Sigmoid colon (tissue), 4 donors: ENCODE data around the gene GREM2.

Experiments
- POLR2AphosphoS5 ChIP-seq, 4 donors: sonication (generic); formaldehyde crosslinking; IDR thresholded peaks; one replicate each; pipeline ENCODE4 v1.6.1; 2017; ENCODE audit warnings: antibody characterized with exemption in 4 of 4
- TF ChIP-seq, protein P1 (sequence below), 4 experiments: fragments of 450-650 bp in 3 of 4; fragments of 200-600 bp in 1 of 4; IDR thresholded peaks; one replicate each; pipeline ENCODE4 v1.5.1; 2016 to 2019; ENCODE audit warnings: antibody characterized with exemption in 4 of 4, mild to moderate bottlenecking in 3 of 4, moderate library complexity in 2 of 4

DNA sequence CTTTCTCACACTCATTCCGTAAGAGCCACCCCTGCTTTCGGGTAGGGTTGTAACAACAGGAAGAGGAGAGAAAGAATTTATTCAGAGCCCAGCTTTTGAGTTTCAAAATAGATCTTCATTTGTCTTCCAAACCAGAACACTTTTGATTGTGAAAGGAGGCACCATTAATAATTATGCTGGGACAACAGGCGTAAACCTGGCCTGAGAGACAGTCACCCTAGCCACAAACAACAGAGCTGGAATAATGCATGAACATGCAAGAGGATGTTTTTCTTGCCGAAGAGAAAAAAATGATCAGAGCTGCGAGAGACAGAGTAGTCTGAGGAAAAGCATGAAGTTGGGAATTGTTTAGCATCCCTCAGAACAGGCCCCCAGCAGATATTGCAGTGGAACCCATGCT, 18.5 kb upstream of the GREM2 start:
- TF ChIP-seq, protein P1, sequence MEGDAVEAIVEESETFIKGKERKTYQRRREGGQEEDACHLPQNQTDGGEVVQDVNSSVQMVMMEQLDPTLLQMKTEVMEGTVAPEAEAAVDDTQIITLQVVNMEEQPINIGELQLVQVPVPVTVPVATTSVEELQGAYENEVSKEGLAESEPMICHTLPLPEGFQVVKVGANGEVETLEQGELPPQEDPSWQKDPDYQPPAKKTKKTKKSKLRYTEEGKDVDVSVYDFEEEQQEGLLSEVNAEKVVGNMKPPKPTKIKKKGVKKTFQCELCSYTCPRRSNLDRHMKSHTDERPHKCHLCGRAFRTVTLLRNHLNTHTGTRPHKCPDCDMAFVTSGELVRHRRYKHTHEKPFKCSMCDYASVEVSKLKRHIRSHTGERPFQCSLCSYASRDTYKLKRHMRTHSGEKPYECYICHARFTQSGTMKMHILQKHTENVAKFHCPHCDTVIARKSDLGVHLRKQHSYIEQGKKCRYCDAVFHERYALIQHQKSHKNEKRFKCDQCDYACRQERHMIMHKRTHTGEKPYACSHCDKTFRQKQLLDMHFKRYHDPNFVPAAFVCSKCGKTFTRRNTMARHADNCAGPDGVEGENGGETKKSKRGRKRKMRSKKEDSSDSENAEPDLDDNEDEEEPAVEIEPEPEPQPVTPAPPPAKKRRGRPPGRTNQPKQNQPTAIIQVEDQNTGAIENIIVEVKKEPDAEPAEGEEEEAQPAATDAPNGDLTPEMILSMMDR (IDR thresholded peaks at IDR 0.05) = no peak
- TF ChIP-seq POLR2AphosphoS5 (IDR thresholded peaks at IDR 0.05) = no peak
